ENCODE data around the gene CCDC85C. TPM values are rescaled to one million over a fixed set of nuclear protein-coding genes. Genes with fewer than 3 reads are reported as not detected.

The CCDC85C gene
- total RNA-seq, 1 experiment from 2014 or later = 35.8 TPM

DNA sequence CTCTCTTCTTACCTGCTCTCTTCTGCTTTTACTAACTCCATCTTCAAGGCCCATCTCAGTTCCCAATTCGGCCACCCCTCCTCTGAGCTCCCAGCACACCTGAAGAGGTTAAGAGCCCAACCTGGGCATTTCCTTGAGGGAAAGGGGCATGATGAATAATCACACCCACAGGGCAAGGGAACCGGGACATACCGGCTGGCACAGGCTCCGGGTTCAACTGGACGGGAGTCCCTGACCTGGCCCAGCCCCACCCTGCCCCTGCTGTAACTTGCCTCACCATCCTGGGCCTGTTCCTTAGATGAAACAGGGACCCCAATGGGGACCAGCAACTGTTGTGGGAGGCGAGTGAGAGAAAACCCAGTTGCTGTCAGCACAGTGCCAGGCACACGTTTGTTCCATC, 8.5 kb downstream of the CCDC85C start (continued):
- TF ChIP-seq, protein P1, sequence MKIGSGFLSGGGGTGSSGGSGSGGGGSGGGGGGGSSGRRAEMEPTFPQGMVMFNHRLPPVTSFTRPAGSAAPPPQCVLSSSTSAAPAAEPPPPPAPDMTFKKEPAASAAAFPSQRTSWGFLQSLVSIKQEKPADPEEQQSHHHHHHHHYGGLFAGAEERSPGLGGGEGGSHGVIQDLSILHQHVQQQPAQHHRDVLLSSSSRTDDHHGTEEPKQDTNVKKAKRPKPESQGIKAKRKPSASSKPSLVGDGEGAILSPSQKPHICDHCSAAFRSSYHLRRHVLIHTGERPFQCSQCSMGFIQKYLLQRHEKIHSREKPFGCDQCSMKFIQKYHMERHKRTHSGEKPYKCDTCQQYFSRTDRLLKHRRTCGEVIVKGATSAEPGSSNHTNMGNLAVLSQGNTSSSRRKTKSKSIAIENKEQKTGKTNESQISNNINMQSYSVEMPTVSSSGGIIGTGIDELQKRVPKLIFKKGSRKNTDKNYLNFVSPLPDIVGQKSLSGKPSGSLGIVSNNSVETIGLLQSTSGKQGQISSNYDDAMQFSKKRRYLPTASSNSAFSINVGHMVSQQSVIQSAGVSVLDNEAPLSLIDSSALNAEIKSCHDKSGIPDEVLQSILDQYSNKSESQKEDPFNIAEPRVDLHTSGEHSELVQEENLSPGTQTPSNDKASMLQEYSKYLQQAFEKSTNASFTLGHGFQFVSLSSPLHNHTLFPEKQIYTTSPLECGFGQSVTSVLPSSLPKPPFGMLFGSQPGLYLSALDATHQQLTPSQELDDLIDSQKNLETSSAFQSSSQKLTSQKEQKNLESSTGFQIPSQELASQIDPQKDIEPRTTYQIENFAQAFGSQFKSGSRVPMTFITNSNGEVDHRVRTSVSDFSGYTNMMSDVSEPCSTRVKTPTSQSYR (CRISPR knock-in tag; IDR thresholded peaks at IDR 0.05) = no peak
- TF ChIP-seq ESRRA (CRISPR knock-in tag; IDR thresholded peaks at IDR 0.05; ENCODE audit: borderline replicate concordance) (no peak), GTF2I (CRISPR knock-in tag; conservative IDR thresholded peaks at IDR 0.05) (no peak)

DNA sequence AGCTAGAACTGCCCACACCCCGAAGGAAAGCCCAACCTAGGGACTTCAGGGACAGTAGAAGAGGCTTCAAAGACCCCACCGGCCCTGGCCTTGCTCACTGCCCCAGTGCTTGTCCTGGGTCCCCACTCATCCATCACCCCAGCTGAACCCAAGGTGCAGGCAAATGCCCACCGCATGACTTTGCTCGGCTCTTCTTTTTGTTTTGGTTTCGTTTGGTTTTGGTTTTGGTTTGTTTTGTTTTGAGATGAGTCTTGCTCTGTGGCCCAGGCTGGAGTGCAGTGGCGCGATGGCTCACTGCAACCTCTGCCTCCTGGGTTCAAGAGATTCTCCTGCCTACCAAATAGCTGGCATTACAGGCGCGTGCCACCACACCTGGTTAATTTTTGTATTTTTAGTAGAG, 9.0 kb downstream of the CCDC85C start:
- no peaks in the 10 kb centered on the region for H3K36me3 Mint-ChIP-seq
- no peaks in the 10 kb centered on the region for H3K9me3 Mint-ChIP-seq
- TF ChIP-seq NR1H2 (CRISPR knock-in tag; IDR thresholded peaks at IDR 0.05) (no peak), ZNF232 (CRISPR knock-in tag; IDR thresholded peaks at IDR 0.05) (no peak), IRF2 (CRISPR knock-in tag; IDR thresholded peaks at IDR 0.05; ENCODE audit: borderline replicate concordance, low read depth) (no peak), HMGA2 (CRISPR knock-in tag; IDR thresholded peaks at IDR 0.05) (no peak), TCF7 (CRISPR knock-in tag; IDR thresholded peaks at IDR 0.05; ENCODE audit: low read depth) (no peak)
- TF ChIP-seq, protein P2, sequence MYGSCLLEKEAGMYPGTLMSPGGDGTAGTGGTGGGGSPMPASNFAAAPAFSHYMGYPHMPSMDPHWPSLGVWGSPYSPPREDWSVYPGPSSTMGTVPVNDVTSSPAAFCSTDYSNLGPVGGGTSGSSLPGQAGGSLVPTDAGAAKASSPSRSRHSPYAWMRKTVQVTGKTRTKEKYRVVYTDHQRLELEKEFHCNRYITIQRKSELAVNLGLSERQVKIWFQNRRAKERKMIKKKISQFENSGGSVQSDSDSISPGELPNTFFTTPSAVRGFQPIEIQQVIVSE (CRISPR knock-in tag; IDR thresholded peaks at IDR 0.05; ENCODE audit: borderline replicate concordance) = no peak
- TF ChIP-seq, protein P3, sequence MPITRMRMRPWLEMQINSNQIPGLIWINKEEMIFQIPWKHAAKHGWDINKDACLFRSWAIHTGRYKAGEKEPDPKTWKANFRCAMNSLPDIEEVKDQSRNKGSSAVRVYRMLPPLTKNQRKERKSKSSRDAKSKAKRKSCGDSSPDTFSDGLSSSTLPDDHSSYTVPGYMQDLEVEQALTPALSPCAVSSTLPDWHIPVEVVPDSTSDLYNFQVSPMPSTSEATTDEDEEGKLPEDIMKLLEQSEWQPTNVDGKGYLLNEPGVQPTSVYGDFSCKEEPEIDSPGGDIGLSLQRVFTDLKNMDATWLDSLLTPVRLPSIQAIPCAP (CRISPR knock-in tag; IDR thresholded peaks at IDR 0.05) = no peak
- TF ChIP-seq, protein P4, sequence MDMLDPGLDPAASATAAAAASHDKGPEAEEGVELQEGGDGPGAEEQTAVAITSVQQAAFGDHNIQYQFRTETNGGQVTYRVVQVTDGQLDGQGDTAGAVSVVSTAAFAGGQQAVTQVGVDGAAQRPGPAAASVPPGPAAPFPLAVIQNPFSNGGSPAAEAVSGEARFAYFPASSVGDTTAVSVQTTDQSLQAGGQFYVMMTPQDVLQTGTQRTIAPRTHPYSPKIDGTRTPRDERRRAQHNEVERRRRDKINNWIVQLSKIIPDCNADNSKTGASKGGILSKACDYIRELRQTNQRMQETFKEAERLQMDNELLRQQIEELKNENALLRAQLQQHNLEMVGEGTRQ (CRISPR knock-in tag; IDR thresholded peaks at IDR 0.05) = no peak
- TF ChIP-seq, protein P5, sequence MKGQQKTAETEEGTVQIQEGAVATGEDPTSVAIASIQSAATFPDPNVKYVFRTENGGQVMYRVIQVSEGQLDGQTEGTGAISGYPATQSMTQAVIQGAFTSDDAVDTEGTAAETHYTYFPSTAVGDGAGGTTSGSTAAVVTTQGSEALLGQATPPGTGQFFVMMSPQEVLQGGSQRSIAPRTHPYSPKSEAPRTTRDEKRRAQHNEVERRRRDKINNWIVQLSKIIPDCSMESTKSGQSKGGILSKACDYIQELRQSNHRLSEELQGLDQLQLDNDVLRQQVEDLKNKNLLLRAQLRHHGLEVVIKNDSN (CRISPR knock-in tag; IDR thresholded peaks at IDR 0.05) = no peak
- TF ChIP-seq, protein P6, sequence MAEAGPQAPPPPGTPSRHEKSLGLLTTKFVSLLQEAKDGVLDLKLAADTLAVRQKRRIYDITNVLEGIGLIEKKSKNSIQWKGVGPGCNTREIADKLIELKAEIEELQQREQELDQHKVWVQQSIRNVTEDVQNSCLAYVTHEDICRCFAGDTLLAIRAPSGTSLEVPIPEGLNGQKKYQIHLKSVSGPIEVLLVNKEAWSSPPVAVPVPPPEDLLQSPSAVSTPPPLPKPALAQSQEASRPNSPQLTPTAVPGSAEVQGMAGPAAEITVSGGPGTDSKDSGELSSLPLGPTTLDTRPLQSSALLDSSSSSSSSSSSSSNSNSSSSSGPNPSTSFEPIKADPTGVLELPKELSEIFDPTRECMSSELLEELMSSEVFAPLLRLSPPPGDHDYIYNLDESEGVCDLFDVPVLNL (CRISPR knock-in tag; IDR thresholded peaks at IDR 0.05; ENCODE audit: borderline replicate concordance, low read depth) = no peak
- TF ChIP-seq, protein P7, sequence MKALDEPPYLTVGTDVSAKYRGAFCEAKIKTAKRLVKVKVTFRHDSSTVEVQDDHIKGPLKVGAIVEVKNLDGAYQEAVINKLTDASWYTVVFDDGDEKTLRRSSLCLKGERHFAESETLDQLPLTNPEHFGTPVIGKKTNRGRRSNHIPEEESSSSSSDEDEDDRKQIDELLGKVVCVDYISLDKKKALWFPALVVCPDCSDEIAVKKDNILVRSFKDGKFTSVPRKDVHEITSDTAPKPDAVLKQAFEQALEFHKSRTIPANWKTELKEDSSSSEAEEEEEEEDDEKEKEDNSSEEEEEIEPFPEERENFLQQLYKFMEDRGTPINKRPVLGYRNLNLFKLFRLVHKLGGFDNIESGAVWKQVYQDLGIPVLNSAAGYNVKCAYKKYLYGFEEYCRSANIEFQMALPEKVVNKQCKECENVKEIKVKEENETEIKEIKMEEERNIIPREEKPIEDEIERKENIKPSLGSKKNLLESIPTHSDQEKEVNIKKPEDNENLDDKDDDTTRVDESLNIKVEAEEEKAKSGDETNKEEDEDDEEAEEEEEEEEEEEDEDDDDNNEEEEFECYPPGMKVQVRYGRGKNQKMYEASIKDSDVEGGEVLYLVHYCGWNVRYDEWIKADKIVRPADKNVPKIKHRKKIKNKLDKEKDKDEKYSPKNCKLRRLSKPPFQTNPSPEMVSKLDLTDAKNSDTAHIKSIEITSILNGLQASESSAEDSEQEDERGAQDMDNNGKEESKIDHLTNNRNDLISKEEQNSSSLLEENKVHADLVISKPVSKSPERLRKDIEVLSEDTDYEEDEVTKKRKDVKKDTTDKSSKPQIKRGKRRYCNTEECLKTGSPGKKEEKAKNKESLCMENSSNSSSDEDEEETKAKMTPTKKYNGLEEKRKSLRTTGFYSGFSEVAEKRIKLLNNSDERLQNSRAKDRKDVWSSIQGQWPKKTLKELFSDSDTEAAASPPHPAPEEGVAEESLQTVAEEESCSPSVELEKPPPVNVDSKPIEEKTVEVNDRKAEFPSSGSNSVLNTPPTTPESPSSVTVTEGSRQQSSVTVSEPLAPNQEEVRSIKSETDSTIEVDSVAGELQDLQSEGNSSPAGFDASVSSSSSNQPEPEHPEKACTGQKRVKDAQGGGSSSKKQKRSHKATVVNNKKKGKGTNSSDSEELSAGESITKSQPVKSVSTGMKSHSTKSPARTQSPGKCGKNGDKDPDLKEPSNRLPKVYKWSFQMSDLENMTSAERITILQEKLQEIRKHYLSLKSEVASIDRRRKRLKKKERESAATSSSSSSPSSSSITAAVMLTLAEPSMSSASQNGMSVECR (CRISPR knock-in tag; IDR thresholded peaks at IDR 0.05; ENCODE audit: borderline replicate concordance) = no peak
- ChIA-PET POLR2A (no interaction called here), CTCF (interaction anchor here (1.0 to 2.9 kb wide), 5 partner anchors 9 to 83 kb away, joined by 3 to 19 read pairs (median 6); partner anchors contain the start of gene CCDC85C)
- H3K4me3 Mint-ChIP-seq = no peak overlapping the region
- DNase-seq (ENCODE audit: low spot score) (no peak), ATAC-seq (no peak)
- peak overlapping the region; percentile 82; the same call in 1 of the 2 replicates for H3K27ac Mint-ChIP-seq
- H3K4me1 Mint-ChIP-seq = peaks cover 31% of the 10 kb centered on the region
- no peaks in the 10 kb centered on the region for H3K27me3 Mint-ChIP-seq (ENCODE audit: low read depth)
